Esophagus squamous epithelium (tissue), 4 donors: ENCODE data around the gene ZNHIT3.

Experiments
- CTCF ChIP-seq, 6 experiments: fragments of 450-650 bp in 4 of 6; fragments of 200-600 bp in 2 of 6; sonication (generic) in 2 of 6; IDR thresholded peaks; one replicate each; pipeline ENCODE4 v1.5.1; 2016 to 2019; ENCODE audit warnings: antibody characterized with exemption in 6 of 6, mild to moderate bottlenecking in 4 of 6, moderate library complexity in 4 of 6
- POLR2A ChIP-seq, 4 donors: fragments of 450-650 bp; IDR thresholded peaks; one replicate each; pipeline ENCODE4 v1.6.1; 2017; ENCODE audit warnings: antibody characterized with exemption in 4 of 4, mild to moderate bottlenecking in 4 of 4, moderate library complexity in 3 of 4

DNA sequence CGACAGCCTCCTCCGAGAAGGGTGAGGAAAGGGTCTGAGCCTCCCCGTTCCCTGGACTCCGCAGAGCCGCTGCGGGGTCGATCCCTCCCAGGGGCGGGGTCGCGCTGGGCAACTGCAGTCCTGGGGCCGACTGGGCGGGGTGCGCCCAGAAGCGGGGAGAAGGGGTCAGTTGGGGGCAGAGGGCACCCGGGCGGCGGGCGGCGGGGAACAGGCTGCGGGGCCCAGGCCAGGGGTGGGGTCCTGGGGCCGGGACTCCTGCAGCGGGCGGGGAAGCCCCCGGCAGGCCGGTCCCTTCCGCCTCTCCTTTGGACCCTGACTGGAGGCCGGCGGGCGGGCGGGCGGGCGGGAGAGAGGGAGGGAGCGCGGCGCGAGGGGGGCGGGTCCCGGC, 58.6 kb downstream of the ZNHIT3 start:
- no peak for TF ChIP-seq CTCF (IDR thresholded peaks at IDR 0.05)
- TF ChIP-seq POLR2A (IDR thresholded peaks at IDR 0.05) = no peak
